HG03439 (cell line): Measurements from ENCODE around the gene NCK2.
"Not testable (repeated sequence)": the region's sequence is repeated elsewhere in the genome, so short reads cannot be mapped to it uniquely, and the experiment has no call there.

Experiments used
- ATAC-seq: cut with Tn5 transposase; IDR thresholded peaks from one replicate; pipeline ENCODE4 v1.9.1; 2021; ENCODE audit warnings: mild to moderate bottlenecking, moderate library complexity; ENCODE audit not compliant: unreplicated experiment

NCK2 gene

GRCh38 chr2:105754011-105754410 is 9.3 kb downstream of the NCK2 start:
- ATAC-seq: no peak

GRCh38 chr2:105754994-105755393 is 10.3 kb downstream of the NCK2 start:
- ATAC-seq: no peak

- no peak for ATAC-seq
Measured at GRCh38 chr2:105755895-105756294, 11.2 kb downstream of the NCK2 start.

GRCh38 chr2:105756435-105756834 is 11.7 kb downstream of the NCK2 start:
- no peak for ATAC-seq

GRCh38 chr2:105756865-105757264 is 12.2 kb downstream of the NCK2 start:
- not testable (repeated sequence) for ATAC-seq

GRCh38 chr2:105757433-105757832 is 12.7 kb downstream of the NCK2 start:
- ATAC-seq: no peak

GRCh38 chr2:105760191-105760590 is 15.5 kb downstream of the NCK2 start:
- no peak for ATAC-seq

- ATAC-seq: no peak
Measured at GRCh38 chr2:105760639-105761337, 16.1 kb downstream of the NCK2 start.

GRCh38 chr2:105761931-105762515 is 17.3 kb downstream of the NCK2 start:
- ATAC-seq: no peak

- no peak for ATAC-seq
Measured at GRCh38 chr2:105763076-105763475, 18.4 kb downstream of the NCK2 start.

- ATAC-seq: no peak
Measured at GRCh38 chr2:105764059-105764458, 19.3 kb downstream of the NCK2 start.

- ATAC-seq: no peak
Measured at GRCh38 chr2:105765415-105766299, 20.9 kb downstream of the NCK2 start.

- no peak for ATAC-seq
Measured at GRCh38 chr2:105766300-105766866, 21.7 kb downstream of the NCK2 start.

GRCh38 chr2:105768176-105768575 is 23.5 kb downstream of the NCK2 start:
- ATAC-seq: no peak

GRCh38 chr2:105768961-105769452 is 24.3 kb downstream of the NCK2 start:
- no peak for ATAC-seq

GRCh38 chr2:105769504-105769903 is 24.8 kb downstream of the NCK2 start:
- no peak for ATAC-seq

GRCh38 chr2:105770149-105770548 is 25.4 kb downstream of the NCK2 start:
- ATAC-seq: no peak

- not testable (repeated sequence) for ATAC-seq
Measured at GRCh38 chr2:105771291-105771690, 26.6 kb downstream of the NCK2 start.

- no peak for ATAC-seq
Measured at GRCh38 chr2:105771836-105772235, 27.1 kb downstream of the NCK2 start.

GRCh38 chr2:105772362-105772761 is 27.6 kb downstream of the NCK2 start:
- ATAC-seq: no peak

- ATAC-seq: no peak
Measured at GRCh38 chr2:105773568-105773967, 28.9 kb downstream of the NCK2 start.
